ENCODE data around the gene KRT72. TPM values are rescaled to one million over a fixed set of nuclear protein-coding genes. Genes with fewer than 3 reads are reported as not detected.

KRT72 gene
- total RNA-seq, 1 experiment from 2014 or later: not detected

GRCh38 chr12:52543985-52544883 is 57.0 kb downstream of the KRT72 start:
- Histone ChIP-seq H3K23ac (ENCODE audit: insufficient read length, low read depth, low read length) (no peak overlapping the region), H3K4me1 (ENCODE audit: insufficient read depth, low read length) (no peaks in the 10 kb centered on the region), H3K9ac (ENCODE audit: extremely low read depth, insufficient read length, low read length) (no peak overlapping the region), H3K4me2 (ENCODE audit: insufficient read depth, insufficient read length, low read length) (no peak overlapping the region), H2BK15ac (ENCODE audit: low read depth, low read length) (no peak overlapping the region), H2AK5ac (ENCODE audit: insufficient read length, low read length) (no peak overlapping the region), H2BK120ac (ENCODE audit: low read depth, low read length, poor library complexity, severe bottlenecking) (no peak overlapping the region), H3K18ac (ENCODE audit: insufficient read length, low read depth, low read length) (no peak overlapping the region), H4K5ac (ENCODE audit: insufficient read length, low read depth, low read length) (no peak overlapping the region), H4K8ac (replicated peaks; ENCODE audit: insufficient read length, low read depth, low read length) (no peak overlapping the region), H3K56ac (ENCODE audit: insufficient read length, low read depth, low read length) (no peak overlapping the region), H3K9me3 (ENCODE audit: control insufficient read depth, low read depth, low read length) (no peaks in the 10 kb centered on the region), H2BK5ac (ENCODE audit: insufficient read length, low read length) (no peak overlapping the region), H3K23me2 (ENCODE audit: insufficient read length, low read depth, low read length, poor library complexity, severe bottlenecking) (no peaks in the 10 kb centered on the region), H4K91ac (ENCODE audit: insufficient read length, low read depth, low read length) (no peak overlapping the region), H2BK20ac (ENCODE audit: low read depth, low read length, poor library complexity, severe bottlenecking) (no peak overlapping the region), H3K27me3 (ENCODE audit: insufficient read depth, low read length) (no peaks in the 10 kb centered on the region), H2BK12ac (ENCODE audit: insufficient read length, low read depth, low read length) (no peak overlapping the region), H3K79me2 (ENCODE audit: insufficient read depth, low read length) (no peaks in the 10 kb centered on the region), H3K79me1 (ENCODE audit: insufficient read depth, low read depth, low read length, poor library complexity, severe bottlenecking) (no peaks in the 10 kb centered on the region), H4K20me1 (ENCODE audit: control insufficient read depth, insufficient read depth, insufficient read length) (no peaks in the 10 kb centered on the region), H3K14ac (ENCODE audit: insufficient read depth, low read length) (no peak overlapping the region; the same call in 1 of the 2 replicates), H2AFZ (ENCODE audit: low read length) (no peak overlapping the region), H3K27ac (ENCODE audit: insufficient read length, low read depth, low read length) (no peak overlapping the region), H3T11ph (ENCODE audit: low read length) (no peak overlapping the region), H3K4ac (ENCODE audit: low read depth, low read length) (no peak overlapping the region)
- Mint-ChIP-seq H3K36me3 (ENCODE audit: insufficient read depth in 1 of 3, low read depth in 3 of 3) (no peaks in the 10 kb centered on the region), H3K9me3 (no peaks in the 10 kb centered on the region), H3K4me3 (no peak overlapping the region), H3K27me3 (ENCODE audit: low read depth) (peaks cover 10% of the 10 kb centered on the region), H3K4me1 (no peaks in the 10 kb centered on the region), H3K27ac (no peak overlapping the region)
- TF ChIP-seq CTCF (conservative IDR thresholded peaks at IDR 0.05): 0 out of 3 replicates have a peak, but pooled peaks have one; percentile 11
- DNase-seq: peak; percentile 45
- WGBS (ENCODE audit: extremely low coverage, insufficient read length, low lambda C conversion rate): no CpG with 5 or more reads among the region's 17 CpGs

Data from H9 (cell line).